IMR-90 (cell line): Measurements from ENCODE around the gene CDKAL1. TPM values are rescaled to one million over a fixed set of nuclear protein-coding genes. Genes with fewer than 3 reads are reported as not detected.

Experiments used
- ATAC-seq: fragments of 200-7000 bp; cut with Tn5 transposase; 2 replicates; pipeline ENCODE4 v1.9.1; 2020; ENCODE audit warnings: low read depth, mild to moderate bottlenecking, moderate library complexity
- BruUV-seq: library from RNA; stranded (reverse); fragments of 400-500 nt; replicated peaks from 2 replicates; lab custom pipeline; 2021; lab: Mats Ljungman, UMichigan
- CTCF ChIA-PET: fragments of 300-600 bp; formaldehyde crosslinking; extraction: SDS; loops from one replicate; lab custom pipeline; 2021; ENCODE audit warnings: antibody characterized with exemption; lab: Yijun Ruan, JAX
- POLR2A ChIA-PET: fragments of 300-600 bp; sonication (Branson Sonifier 250); formaldehyde crosslinking; loops from one replicate; lab custom pipeline; 2022; ENCODE audit warnings: antibody characterized with exemption; ENCODE audit not compliant: unreplicated experiment; lab: Charles Lee
- DNase-seq: peaks from one replicate; pipeline ENCODE4 v3.0.0; 2013
- H2AFZ ChIP-seq: replicated peaks from 2 replicates; pipeline ENCODE3; 2013; ENCODE audit warnings: low read length, mild to moderate bottlenecking; ENCODE audit not compliant: poor library complexity
- H2AK5ac ChIP-seq: 2 replicates; pipeline ENCODE4 v1.6.1; 2013; ENCODE audit warnings: low read depth, low read length, inconsistent platforms
- H2AK9ac ChIP-seq: replicated peaks from 2 replicates; pipeline ENCODE3; 2013; ENCODE audit warnings: mild to moderate bottlenecking, low read depth, low read length, moderate library complexity; ENCODE audit not compliant: poor library complexity
- H2BK120ac ChIP-seq: 2 replicates; pipeline ENCODE4 v1.6.1; 2013; ENCODE audit warnings: low read depth, low read length, inconsistent platforms
- H2BK15ac ChIP-seq: 3 replicates; pipeline ENCODE4 v1.6.1; 2013; ENCODE audit warnings: low read depth, low read length, inconsistent platforms
- H2BK20ac ChIP-seq: 2 replicates; pipeline ENCODE4 v1.6.1; 2013; ENCODE audit warnings: low read depth, mild to moderate bottlenecking, inconsistent platforms, low read length, moderate library complexity
- H2BK5ac ChIP-seq: 2 replicates; pipeline ENCODE4 v1.6.1; 2013; ENCODE audit warnings: mild to moderate bottlenecking, low read depth, low read length, inconsistent platforms; ENCODE audit not compliant: poor library complexity, severe bottlenecking
- H3K14ac ChIP-seq: replicated peaks from 2 replicates; pipeline ENCODE4 v1.6.1; 2013; ENCODE audit warnings: low read depth, low read length, inconsistent platforms
- H3K18ac ChIP-seq: 2 replicates; pipeline ENCODE4 v1.6.1; 2013; ENCODE audit warnings: low read depth, low read length, control low read depth
- H3K23ac ChIP-seq: 2 replicates; pipeline ENCODE4 v1.6.1; 2013; ENCODE audit warnings: low read depth, low read length, inconsistent platforms
- H3K27ac ChIP-seq: 2 replicates; pipeline ENCODE4 v1.5.1; 2013; ENCODE audit warnings: mild to moderate bottlenecking, control low read depth, low read length; ENCODE audit not compliant: insufficient read depth
- H3K27me3 ChIP-seq: 2 replicates; pipeline ENCODE4 v1.6.1; 2013; ENCODE audit warnings: low read length; ENCODE audit not compliant: control insufficient read depth, insufficient read depth
- H3K36me3 ChIP-seq: 2 replicates; pipeline ENCODE4 v1.6.1; 2013; ENCODE audit warnings: low read length, mixed read lengths; ENCODE audit not compliant: control insufficient read depth, insufficient read depth
- H3K4ac ChIP-seq: 2 replicates; pipeline ENCODE4 v1.6.1; 2013; ENCODE audit warnings: low read depth, low read length, inconsistent platforms
- H3K4me1 ChIP-seq: 2 replicates; pipeline ENCODE4 v1.6.1; 2013; ENCODE audit warnings: low read length, mixed read lengths; ENCODE audit not compliant: control insufficient read depth, insufficient read depth
- H3K4me2 ChIP-seq: 2 replicates; pipeline ENCODE4 v1.6.1; 2013; ENCODE audit warnings: low read depth, mild to moderate bottlenecking, control low read depth, low read length, moderate library complexity
- H3K4me3 ChIP-seq: 2 replicates; pipeline ENCODE4 v1.5.1; 2013; ENCODE audit warnings: low read depth, mild to moderate bottlenecking, control low read depth, low read length, moderate library complexity; ENCODE audit not compliant: insufficient read depth
- H3K56ac ChIP-seq: 2 replicates; pipeline ENCODE4 v1.6.1; 2013; ENCODE audit warnings: low read length, inconsistent platforms; ENCODE audit not compliant: insufficient read depth; ENCODE audit errors: extremely low read depth
- H3K79me1 ChIP-seq, 2 experiments: 2 replicates each; pipeline ENCODE4 v1.6.1; 2013; ENCODE audit warnings: low read length in 2 of 2, inconsistent platforms in 1 of 2, low read depth in 1 of 2
- H3K9ac ChIP-seq: 2 replicates; pipeline ENCODE4 v1.6.1; 2013; ENCODE audit warnings: low read depth, low read length, control low read depth
- H3K9me1 ChIP-seq: 2 replicates; pipeline ENCODE4 v1.6.1; 2013; ENCODE audit warnings: low read length, inconsistent platforms; ENCODE audit not compliant: insufficient read depth
- H3K9me3 ChIP-seq: 2 replicates; pipeline ENCODE4 v1.6.1; 2013; ENCODE audit warnings: low read length; ENCODE audit not compliant: control insufficient read depth, insufficient read depth
- H4K20me1 ChIP-seq: 2 replicates; pipeline ENCODE4 v1.6.1; 2013; ENCODE audit warnings: low read length, inconsistent platforms; ENCODE audit not compliant: insufficient read depth
- H4K5ac ChIP-seq: 2 replicates; pipeline ENCODE4 v1.6.1; 2013; ENCODE audit warnings: mild to moderate bottlenecking, low read depth, low read length, control low read depth
- H4K8ac ChIP-seq, 2 experiments: 2 replicates each; pipeline ENCODE4 v1.6.1; 2013; ENCODE audit warnings: low read depth in 2 of 2, low read length in 2 of 2, control low read depth in 1 of 2, inconsistent platforms in 1 of 2
- H4K91ac ChIP-seq: 2 replicates; pipeline ENCODE4 v1.6.1; 2013; ENCODE audit warnings: low read depth, low read length, inconsistent platforms; ENCODE audit not compliant: insufficient read depth
- BHLHE40 ChIP-seq: fragments of 150-350 bp; IDR thresholded peaks from 2 replicates; pipeline ENCODE4 v1.6.1; 2016; ENCODE audit warnings: mild to moderate bottlenecking, low read depth, low read length
- CTCF ChIP-seq: conservative IDR thresholded peaks from 2 replicates; pipeline ENCODE4 v1.5.1; 2012; ENCODE audit warnings: mild to moderate bottlenecking, low read depth, low read length, improper control_type of control experiment
- FOS ChIP-seq: fragments of 150-350 bp; IDR thresholded peaks from 2 replicates; pipeline ENCODE4 v1.6.1; 2016; ENCODE audit warnings: low read depth, low read length
- MAZ ChIP-seq: IDR thresholded peaks from 2 replicates; pipeline ENCODE4 v1.6.1; 2012; ENCODE audit warnings: low read depth, mild to moderate bottlenecking, low read length, improper control_type of control experiment, moderate library complexity, borderline replicate concordance
- POLR2A ChIP-seq: IDR thresholded peaks from 2 replicates; pipeline ENCODE4 v1.6.1; 2012; ENCODE audit warnings: mild to moderate bottlenecking, low read depth, low read length
- USF2 ChIP-seq: fragments of 150-350 bp; IDR thresholded peaks from 2 replicates; pipeline ENCODE4 v1.6.1; 2017; ENCODE audit warnings: mild to moderate bottlenecking, antibody characterized with exemption, low read length, low read depth
- WGBS, 2 experiments: methylation state at CpG; one replicate each; pipeline versions ENCODE4 v1.1.5 to v1.1.7; 2013; ENCODE audit warnings: missing lambda C conversion rate in 2 of 2; ENCODE audit not compliant: insufficient read length in 1 of 2; ENCODE audit errors: extremely low coverage in 2 of 2; 5-methylcytosine and 5-hydroxymethylcytosine counted together
- dilution Hi-C: fragments of 300-500 bp; cut with HindIII; formaldehyde crosslinking; loops from one replicate; pipeline ENCODE4 v1.14.3; 2018; ENCODE audit warnings: low sequenced_read_pairs; ENCODE audit not compliant: unreplicated experiment
- in situ Hi-C: fragments of 300-500 bp; cut with MboI; formaldehyde crosslinking; loops from 3 replicates; pipeline ENCODE4 v1.14.3; 2019; ENCODE audit warnings: low sequenced_read_pairs, inconsistent platforms, mixed read lengths
- intact Hi-C: fragments of 100-400 bp; cut with micrococcal nuclease; formaldehyde crosslinking; loops from 2 replicates; pipeline ENCODE4 v1.10.0; 2022
- polyA plus RNA-seq, 3 experiments: library from polyadenylated mRNA; depleted of rRNA; stranded (reverse); fragments of >200 nt; gene quantifications; 2 replicates each; pipeline ENCODE4 v1.2.3, GENCODE V29; 2012; ENCODE audit warnings: low replicate concordance in 1 of 3
- total RNA-seq: library from RNA; depleted of rRNA; stranded (reverse); fragments of >200 nt; gene quantifications from 2 replicates; pipeline ENCODE4 v1.2.3, GENCODE V29; 2012

The CDKAL1 gene
- total and polyA plus RNA-seq, 2 of the 4 experiments (the other 2 are of a cell fraction), result 3.7 to 13.1 TPM

- Histone ChIP-seq H4K91ac (no peak overlapping the region), H3K27ac (no peak overlapping the region), H3K56ac (no peak overlapping the region), H2AFZ (no peak overlapping the region), H3K9ac (no peak overlapping the region), H2AK5ac (no peak overlapping the region), H3K4me3 (no peak overlapping the region), H2BK5ac (no peak overlapping the region), H4K20me1 (no peaks in the 10 kb centered on the region), H4K5ac (no peak overlapping the region), H3K4me1 (peaks cover 7% of the 10 kb centered on the region; the same call in 1 of the 2 replicates), H2AK9ac (no peak overlapping the region), H3K14ac (no peak overlapping the region), H3K79me1 (peaks cover 2 to 23% of the 10 kb centered on the region in 2 experiments; a peak in 3 of 4 replicates), H4K8ac (no peak overlapping the region), H2BK15ac (no peak overlapping the region), H3K23ac (no peak overlapping the region), H3K9me3 (no peaks in the 10 kb centered on the region), H3K18ac (no peak overlapping the region), H2BK20ac (no peak overlapping the region), H3K36me3 (no peaks in the 10 kb centered on the region), H3K4me2 (no peak overlapping the region), H3K9me1 (no peaks in the 10 kb centered on the region; the same call in 1 of the 2 replicates), H2BK120ac (no peak overlapping the region), H3K27me3 (no peaks in the 10 kb centered on the region), H3K4ac (no peak overlapping the region; the same call in 1 of the 2 replicates)
- no peak for TF ChIP-seq CTCF
- TF ChIP-seq POLR2A, result no peak
- TF ChIP-seq MAZ, result no peak
- no peak for TF ChIP-seq FOS
- TF ChIP-seq BHLHE40, result no peak
- no peak for TF ChIP-seq USF2
- CTCF ChIA-PET, result no interaction called here
- no TSS peak for BruUV-seq
- intact Hi-C loops (no loop called here), dilution Hi-C loops (no loop called here), in situ Hi-C loops (no loop called here)
- ATAC-seq (no peak), DNase-seq (no peak)
- POLR2A ChIA-PET, result no interaction called here
- WGBS, 2 experiments, result no CpG with 5 or more reads among the region's 2 CpGs
Observed at GRCh38 chr6:20658053-20658452, 123.8 kb downstream of the CDKAL1 start.
